ENCODE measurements around the gene MIDN.

GRCh38 chr19:1226522-1227303 lies 21.7 kb upstream of the MIDN start:
- no peak for TF ChIP-seq POLR2A (IDR thresholded peaks at IDR 0.05)
- TF ChIP-seq CTCF (IDR thresholded peaks at IDR 0.05) = no peak
